HG03521 (cell line): ENCODE measurements around the gene GNAI1.

ENCODE experiments used
- ATAC-seq: cut with Tn5 transposase; IDR thresholded peaks from one replicate; pipeline ENCODE4 v1.9.1; 2021; ENCODE audit warnings: mild to moderate bottlenecking, moderate library complexity; ENCODE audit not compliant: unreplicated experiment

Gene GNAI1

GRCh38 chr7:80131675-80132435, 2.8 kb upstream of the GNAI1 start:
- no peak for ATAC-seq

GRCh38 chr7:80132594-80132993, 2.0 kb upstream of the GNAI1 start:
- no peak for ATAC-seq

DNA sequence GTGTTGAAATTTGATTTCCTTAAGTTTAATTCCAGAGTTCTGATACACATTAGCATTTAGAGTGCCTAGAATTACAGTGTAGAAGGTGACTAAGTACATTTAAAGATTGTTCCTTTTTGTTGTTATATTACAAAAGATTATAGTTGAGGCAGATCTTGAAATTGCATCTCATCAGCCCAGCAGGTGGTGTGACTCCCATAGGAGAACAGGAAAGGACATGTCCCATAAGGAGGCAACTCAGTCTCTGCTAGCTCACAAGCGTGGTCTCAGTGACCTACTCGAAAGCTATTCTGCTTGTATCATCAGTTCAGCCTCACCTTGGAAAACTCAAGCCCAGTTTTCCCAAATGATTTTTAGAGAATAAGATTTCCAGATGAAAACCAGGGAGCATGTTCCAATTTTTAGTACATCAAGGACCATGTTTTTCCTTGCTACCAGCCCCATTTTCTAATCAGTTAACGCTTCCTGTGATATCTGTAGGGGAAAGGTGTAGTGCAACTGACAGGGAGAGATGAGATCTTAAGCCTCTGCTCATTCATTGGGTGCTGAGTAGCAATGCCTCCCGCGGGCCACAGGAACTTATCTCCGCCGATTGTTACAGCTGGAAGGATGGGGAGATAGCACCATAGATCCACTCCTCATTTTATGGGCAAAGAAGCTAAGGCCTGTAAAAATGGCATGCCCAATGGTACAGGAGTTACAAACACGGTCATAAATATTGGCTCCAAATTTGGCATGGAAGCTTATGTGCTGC, 1.1 kb upstream of the GNAI1 start:
- no peak for ATAC-seq

DNA sequence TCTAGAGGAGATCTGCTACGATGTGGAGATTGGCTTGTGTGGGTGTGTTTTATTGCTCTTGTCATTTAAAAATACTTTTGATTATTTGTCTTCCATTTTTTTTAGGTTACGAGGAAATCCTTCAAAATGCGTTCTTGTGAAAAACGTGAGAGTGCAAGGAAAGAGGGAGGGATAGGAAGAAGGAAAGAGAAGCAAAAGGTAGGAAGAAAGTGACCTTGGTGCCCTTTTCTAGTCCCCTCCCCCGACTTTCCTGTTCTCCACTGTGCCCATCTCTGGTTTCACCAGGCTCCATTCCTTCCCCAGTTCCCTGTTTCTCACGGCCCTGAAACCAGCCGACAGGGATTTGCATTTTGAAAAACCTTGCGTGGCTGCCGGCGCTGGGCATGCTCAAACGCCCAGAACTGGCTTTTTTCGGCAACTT, 506 bp upstream of the GNAI1 start:
- ATAC-seq, result no peak

DNA sequence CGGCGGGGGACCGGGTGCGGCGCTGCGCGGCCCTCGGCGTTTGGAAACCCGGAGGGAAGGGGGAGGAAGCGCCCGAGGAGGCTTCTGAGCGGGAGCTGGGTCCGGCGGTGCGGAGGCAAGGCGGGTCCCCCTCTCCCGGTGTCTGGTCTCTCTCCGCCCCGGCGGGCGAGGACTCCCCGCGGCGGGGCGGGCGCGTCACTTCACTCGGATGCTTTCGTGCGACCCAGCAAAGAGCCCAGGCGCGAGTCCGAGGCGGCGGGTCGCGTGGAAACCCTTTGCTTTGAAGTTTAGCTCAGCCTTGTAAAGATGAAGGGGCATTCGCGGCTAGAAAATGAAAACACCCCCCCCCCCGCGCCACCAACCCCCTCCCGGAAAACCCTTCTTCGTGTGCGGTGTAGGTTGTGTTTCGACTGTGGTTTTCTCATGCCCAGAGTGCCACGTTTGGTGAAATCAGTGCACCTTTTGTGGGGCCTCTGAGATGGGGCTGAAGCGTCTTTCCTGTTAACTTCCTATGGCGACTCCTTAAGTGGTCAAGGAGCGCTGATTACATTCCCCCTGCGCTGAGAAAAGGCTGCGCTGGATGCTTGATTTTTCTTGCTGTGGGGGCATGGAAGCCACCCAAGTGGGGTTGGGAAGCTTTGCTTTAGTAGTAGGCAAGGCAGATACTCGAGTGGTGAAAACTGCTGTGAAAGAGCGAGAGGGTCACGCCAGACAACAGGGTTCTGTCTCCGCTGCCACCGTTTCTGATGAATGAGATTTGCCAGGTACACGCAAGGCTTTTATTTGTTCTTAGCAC, 876 bp downstream of the GNAI1 start:
- no peak for ATAC-seq

GRCh38 chr7:80136261-80137055, 1.8 kb downstream of the GNAI1 start:
- ATAC-seq, result no peak

DNA sequence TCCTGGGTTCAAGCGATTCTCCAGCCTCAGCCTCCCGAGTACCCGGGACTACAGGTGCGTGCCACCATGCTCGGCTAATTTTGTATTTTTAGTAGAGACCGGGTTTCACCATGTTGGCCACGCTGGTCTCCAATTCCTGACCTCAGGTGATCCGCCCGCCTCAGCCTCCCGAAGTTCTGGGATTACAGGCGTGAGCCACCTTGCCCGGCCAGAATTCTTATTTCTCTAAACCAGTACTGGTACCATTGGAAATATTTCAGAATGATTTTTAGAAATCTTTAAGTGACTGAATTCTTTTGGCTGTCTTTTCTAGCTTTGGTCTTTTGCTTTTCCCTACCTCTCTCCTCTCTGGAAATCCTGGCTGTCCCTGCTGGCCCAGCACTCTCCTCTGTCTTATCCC, 2.8 kb downstream of the GNAI1 start:
- no peak for ATAC-seq

GRCh38 chr7:80139236-80139635, 4.6 kb downstream of the GNAI1 start:
- ATAC-seq, result no peak

DNA sequence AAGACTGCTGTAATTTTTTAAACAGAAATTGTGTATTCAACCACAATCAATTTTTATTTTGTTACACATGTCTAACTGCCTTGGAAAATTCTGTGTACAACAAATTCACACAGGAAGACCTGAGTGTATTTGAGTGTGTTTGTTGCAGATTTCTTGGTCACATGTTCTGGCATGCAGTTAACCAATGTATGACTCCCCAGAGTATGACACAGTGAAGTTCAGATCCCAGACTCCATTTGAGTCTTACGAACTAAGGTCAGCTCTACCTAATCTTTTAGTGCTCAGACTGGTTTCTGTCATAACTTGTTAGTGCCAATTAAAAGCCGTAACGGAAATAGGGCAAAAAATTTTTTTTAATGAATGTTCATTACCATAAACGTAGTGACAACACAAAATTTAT, 5.8 kb downstream of the GNAI1 start:
- ATAC-seq, result no peak

DNA sequence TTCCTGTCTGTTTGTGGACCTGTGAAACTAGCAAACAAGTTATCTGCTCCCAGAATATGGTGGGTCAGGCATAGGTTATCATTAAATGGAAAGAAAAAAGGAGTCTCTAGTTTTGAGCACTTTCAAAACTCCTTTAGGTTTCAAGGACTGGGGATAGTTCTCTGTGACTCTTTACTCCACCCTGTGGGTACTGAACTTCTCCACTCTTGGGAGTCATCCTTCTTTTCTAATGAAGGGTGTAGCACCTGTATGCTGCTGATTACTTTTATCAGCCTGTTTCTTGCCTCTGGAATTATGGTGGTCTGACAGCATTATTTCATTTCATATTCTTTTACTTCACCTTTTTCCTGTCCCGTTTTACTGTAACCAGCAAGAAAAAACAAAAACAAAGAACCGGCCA, 6.7 kb downstream of the GNAI1 start:
- ATAC-seq, result no peak

DNA sequence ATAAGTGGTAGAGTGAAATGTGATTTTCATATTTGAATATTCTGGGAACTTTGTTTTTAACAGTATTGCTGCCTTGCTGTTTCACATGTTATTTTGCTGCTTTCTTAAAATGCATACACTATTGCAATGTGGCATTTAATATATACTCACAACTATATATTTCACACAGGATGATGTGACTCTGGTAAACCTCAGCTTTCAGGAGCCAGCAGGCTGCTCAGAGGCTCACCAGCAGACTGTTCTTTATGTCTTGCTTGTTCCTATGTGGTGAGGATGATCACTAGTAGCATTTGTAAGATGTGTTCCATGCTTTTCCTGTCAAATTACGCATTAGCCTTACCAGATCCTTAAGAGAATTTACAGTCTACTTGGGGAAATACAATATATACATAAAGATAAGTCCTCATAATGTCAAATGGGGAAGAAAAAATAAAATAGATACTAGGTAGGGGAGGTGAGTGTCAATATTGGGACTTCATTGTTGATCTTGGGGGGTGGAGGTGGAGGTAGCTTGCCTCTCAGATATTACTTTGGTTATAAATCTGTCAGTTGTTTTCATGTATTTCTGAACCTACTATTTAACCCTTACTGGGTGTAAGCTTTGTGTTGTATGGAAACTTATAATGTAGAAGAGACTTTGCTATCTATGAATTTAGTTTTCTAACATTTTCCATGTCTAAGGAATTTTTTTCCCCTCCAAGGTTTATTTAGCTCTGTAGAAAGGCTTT, 8.4 kb downstream of the GNAI1 start:
- no peak for ATAC-seq

DNA sequence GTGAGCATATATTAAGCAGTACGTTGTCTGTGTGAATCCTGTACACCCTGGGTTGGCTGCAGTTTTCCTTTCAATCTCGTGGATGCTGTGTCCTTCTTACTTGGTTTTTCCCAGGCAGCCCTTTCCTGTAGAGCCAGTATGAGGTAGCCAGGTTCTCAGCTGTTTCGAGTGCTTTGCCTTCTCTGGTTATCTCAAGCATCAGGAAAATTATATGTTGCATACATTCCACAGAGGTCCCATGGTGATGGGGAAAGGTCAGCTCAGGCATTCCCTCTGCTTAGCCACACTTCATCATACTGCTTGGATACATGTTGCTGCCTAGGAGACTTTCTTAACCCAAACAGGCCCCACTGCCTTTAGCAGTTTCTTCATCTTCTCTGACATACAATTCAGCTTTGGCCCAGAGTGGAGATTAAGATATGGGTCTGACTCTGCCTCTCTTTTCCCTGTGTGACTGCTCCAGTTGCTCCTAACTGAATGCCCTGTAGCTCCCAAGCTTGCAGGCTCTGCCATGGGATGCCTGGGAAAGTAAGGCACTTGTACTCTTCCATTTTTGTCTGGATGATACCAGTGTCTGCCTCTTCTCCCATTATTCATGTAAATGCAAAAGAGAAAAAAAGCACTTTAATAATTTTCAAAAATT, 11.3 kb downstream of the GNAI1 start:
- ATAC-seq, result no peak

- no peak for ATAC-seq
Measured at GRCh38 chr7:80146545-80147182, 12.0 kb downstream of the GNAI1 start.

GRCh38 chr7:80147543-80148391, 13.1 kb downstream of the GNAI1 start:
- no peak for ATAC-seq

DNA sequence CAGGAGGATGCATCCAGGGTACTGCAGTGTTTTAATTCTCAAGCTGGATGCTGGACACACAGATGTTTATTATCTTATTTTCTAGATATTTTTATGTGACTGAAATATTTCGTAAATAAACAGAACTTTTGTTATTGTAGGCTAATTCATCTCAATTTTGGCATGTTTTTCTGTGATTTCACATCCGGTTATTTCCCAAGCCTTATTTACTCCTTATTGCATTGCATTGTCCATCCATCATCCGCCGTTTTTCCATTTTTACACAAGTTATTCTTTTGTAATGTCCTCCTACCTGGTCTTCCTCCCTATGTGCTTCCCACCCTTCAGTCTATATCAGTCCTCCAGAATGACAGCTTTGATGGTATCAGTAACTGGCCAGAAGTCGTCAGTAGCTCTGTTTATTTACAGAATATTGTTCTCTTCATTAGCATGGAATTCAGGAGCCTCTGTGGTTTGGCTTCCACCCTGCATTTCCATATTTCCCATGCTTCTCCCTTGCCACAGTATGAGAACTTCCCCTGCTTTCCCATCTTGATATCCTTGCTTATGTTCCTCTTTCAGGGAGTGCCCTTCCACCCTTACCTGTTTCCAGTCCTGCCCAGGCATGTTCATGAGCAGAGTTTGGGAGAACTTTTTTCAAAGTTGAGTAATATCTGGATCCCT, 16.1 kb downstream of the GNAI1 start:
- ATAC-seq, result peak; percentile 18

- ATAC-seq, result peak; percentile 56
Measured at GRCh38 chr7:80151274-80151665, 16.6 kb downstream of the GNAI1 start.

GRCh38 chr7:80153446-80153845, 18.8 kb downstream of the GNAI1 start:
- no peak for ATAC-seq
